Activated CD4-positive, alpha-beta T cell treated with anti-CD3 and anti-CD28 coated beads, Interleukin-10, Interleukin-2, amounts not matched to agents 100 ng/mL and 50 ng/mL, durations not matched to agents 16 hours and 8 hours (primary cell): ENCODE results near the gene ADAMTS2.

ENCODE experiments used
- DNase-seq: peaks from one replicate; pipeline ENCODE4 v3.0.0-alpha.2; 2020

The ADAMTS2 gene

DNA sequence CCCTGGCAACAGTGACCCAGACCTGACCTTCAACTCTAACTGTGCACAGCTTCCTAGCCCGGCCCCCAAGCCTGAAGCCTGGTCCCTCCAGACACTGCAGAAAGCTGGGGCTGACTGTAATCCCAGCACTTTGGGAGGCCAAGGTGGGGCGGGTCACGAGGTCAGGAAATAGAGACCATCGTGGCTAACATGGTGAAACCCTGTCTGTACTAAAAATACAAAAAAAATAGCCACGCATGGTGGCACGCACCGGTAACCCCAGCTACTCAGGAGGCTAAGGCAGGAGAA, 35.9 kb downstream of the ADAMTS2 start:
- DNase-seq, result no peak

- DNase-seq, result no peak
Measured at GRCh38 chr5:179308563-179309382, 36.5 kb downstream of the ADAMTS2 start.

GRCh38 chr5:179307931-179308471, 37.3 kb downstream of the ADAMTS2 start:
- no peak for DNase-seq

GRCh38 chr5:179307013-179307800, 38.1 kb downstream of the ADAMTS2 start:
- no peak for DNase-seq

- no peak for DNase-seq
Measured at GRCh38 chr5:179306191-179307012, 38.9 kb downstream of the ADAMTS2 start.

DNA sequence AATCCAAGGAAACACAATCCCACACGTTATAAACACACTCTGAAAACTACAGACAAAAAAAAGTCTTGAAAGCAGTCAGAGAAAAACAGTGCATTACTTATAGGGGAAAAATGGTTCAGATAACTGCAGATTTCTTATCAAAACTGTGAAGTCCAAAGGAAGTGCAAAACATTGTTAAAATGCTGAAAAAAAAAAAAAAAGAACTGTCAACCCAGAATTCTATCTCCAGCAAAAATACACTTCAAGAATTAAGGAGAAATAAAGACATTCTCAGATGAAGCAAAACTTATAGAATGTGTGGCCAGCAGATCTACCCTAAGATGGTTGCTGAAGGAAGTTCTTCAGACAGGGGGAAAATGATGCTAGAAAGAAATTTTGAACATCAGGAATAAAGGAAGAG, 40.4 kb downstream of the ADAMTS2 start:
- DNase-seq, result no peak

- no peak for DNase-seq
Measured at GRCh38 chr5:179304466-179304865, 40.8 kb downstream of the ADAMTS2 start.

DNA sequence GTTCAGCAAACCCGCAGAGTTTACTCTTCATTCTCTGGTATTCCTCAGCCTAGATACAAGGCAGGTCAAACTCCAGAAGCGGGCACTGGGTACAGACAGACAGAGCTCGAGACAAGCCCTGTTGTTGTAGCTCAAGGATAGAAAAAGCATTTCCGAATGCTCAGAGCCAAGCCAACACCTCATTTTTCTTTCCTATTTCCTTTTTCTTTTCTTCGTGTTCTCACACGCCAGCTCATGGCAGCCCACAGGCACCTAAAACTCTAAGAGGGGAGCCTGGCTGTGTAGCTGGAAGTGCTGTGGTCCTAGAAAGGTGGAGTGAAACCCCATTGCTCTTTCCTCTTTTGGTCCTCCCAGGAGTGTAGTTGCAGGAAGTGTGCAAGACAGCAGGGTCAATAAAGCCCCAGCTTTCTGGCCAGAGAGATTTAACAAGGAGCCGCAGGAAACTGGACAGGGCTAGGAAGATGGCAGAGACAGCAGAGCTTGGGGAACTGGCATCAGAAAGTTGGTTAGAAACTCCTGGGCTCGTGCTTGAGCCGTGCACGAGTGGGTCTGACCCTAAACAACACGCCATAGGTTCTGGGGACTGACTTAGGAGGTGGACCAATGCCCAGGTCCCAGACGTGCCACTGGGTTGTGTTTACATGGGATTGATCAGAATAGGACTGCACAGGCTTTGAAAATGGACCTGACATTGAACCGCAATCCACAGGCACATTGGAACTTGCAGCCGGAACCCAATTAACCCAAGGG, 41.6 kb downstream of the ADAMTS2 start:
- DNase-seq, result no peak

GRCh38 chr5:179302499-179303185, 42.6 kb downstream of the ADAMTS2 start:
- no peak for DNase-seq

GRCh38 chr5:179301796-179302195, 43.5 kb downstream of the ADAMTS2 start:
- no peak for DNase-seq

GRCh38 chr5:179301376-179301775, 43.9 kb downstream of the ADAMTS2 start:
- no peak for DNase-seq

DNA sequence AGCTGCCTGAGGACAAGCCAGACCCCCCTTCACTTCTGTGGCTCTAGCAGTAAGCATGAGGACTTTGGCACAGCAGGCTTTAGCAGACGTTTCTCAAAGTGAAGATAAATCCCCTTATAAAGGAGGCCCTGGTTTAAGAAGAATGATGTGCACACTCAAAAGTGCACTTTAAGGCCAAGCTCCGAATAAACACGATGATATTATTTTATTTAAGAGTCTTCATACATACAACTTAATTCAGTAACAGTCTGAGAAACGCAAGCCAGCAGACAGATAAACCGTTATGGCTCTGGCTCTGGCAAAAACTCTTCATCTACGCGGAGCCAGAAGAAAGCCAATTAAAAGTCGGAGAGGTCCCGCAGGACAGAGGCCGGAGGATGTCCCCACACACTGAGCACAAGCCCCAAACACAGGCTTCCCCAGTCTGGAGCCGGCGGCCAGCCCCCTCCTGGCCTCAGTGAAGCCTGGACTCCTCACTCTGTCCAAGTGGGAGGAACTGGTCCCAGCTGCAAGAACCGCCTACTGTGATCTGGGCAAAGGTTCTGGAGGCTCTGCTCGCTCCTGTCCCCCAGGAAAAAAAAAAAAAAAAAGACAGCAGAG, 44.6 kb downstream of the ADAMTS2 start:
- DNase-seq, result no peak

- no peak for DNase-seq
Measured at GRCh38 chr5:179298181-179298993, 46.9 kb downstream of the ADAMTS2 start.

- DNase-seq, result no peak
Measured at GRCh38 chr5:179297486-179298180, 47.6 kb downstream of the ADAMTS2 start.

DNA sequence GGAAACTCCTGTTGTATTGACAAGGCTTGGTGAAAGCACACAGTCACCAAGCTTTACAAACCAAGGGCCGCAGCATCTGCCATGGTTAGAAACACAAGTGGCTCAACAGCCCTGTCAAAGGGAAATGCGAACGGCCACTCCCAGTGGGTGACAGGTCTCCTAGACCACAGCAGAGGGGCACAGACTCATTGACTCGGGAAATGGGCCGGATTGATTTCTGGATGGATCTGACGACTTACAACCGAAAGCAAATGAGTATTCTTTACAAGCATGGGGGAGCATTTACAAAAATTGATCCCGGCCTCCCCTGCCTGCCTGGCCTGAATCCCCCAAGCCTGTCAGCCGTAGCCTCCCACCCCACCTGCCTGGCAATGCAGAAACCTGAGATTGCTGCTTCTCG, 48.2 kb downstream of the ADAMTS2 start:
- no peak for DNase-seq

- DNase-seq, result no peak
Measured at GRCh38 chr5:179296150-179296821, 49.0 kb downstream of the ADAMTS2 start.

DNA sequence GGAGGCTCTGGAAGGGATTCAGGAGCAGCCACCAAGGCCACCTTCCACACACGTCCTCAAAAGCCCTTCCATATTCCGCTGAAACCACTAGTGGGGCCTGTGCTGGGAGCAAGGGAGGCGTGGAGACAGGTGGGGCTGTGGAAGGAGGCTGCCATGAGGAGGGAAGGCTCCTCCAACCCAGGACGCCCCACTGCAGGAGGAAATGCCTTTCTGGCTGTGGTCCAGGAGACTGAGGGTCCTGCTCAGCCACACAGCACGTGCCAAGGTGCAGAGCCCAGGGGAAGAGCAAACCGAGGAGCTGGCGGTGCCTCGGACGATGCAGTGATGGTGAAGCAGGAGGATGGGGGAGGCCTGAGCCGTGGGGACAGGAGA, 49.5 kb downstream of the ADAMTS2 start:
- DNase-seq, result no peak

- no peak for DNase-seq
Measured at GRCh38 chr5:179294891-179295777, 50.1 kb downstream of the ADAMTS2 start.
